SK-N-SH (cell line): Measurements from ENCODE around the gene KLF16. TPM values are rescaled to one million over a fixed set of nuclear protein-coding genes. Genes with fewer than 3 reads are reported as not detected.
"Not testable (repeated sequence)": the region's sequence is repeated elsewhere in the genome, so short reads cannot be mapped to it uniquely, and the experiment has no call there.

Experiments
- CTCF ChIA-PET: fragments of 300-600, 350-600 bp; formaldehyde crosslinking; extraction: SDS; loops from one replicate; lab custom pipeline; 2021; lab: Yijun Ruan, JAX
- POLR2A ChIA-PET: fragments of 350-600 bp; sonication (Branson Sonifier 250); formaldehyde crosslinking; extraction: SDS; loops from one replicate; lab custom pipeline; 2020; ENCODE audit warnings: antibody characterized with exemption, inconsistent platforms; lab: Yijun Ruan, JAX
- DNase-seq: peaks from one replicate; pipeline ENCODE4 v3.0.0; 2012
- H2AFZ ChIP-seq: fragments of 200-600 bp; sonication (generic); 2 replicates; pipeline ENCODE4 v1.8.1; 2016; ENCODE audit warnings: antibody characterized with exemption, mild to moderate bottlenecking, low read depth
- H3F3A ChIP-seq: fragments of 200-600 bp; sonication (generic); replicated peaks from 2 replicates; pipeline ENCODE3; 2016; ENCODE audit warnings: antibody characterized with exemption, mild to moderate bottlenecking; ENCODE audit not compliant: insufficient read depth
- H3K27ac ChIP-seq, 2 experiments: fragments of 200-500 bp in 1 of 2; fragments of 200-600 bp in 1 of 2; sonication (Bioruptor generic) in 1 of 2; sonication (generic), shearing (Covaris generic) in 1 of 2; 2 replicates each; pipeline versions ENCODE4 v1.5.1 to v1.6.1; 2014 to 2016; ENCODE audit warnings: low read depth in 2 of 2, inconsistent platforms in 1 of 2, low read length in 1 of 2, mild to moderate bottlenecking in 1 of 2, mixed read lengths in 1 of 2
- H3K27me3 ChIP-seq: fragments of 200-600 bp; sonication (generic), shearing (Covaris generic); 2 replicates; pipeline ENCODE4 v1.6.1; 2016; ENCODE audit warnings: mixed run types; ENCODE audit not compliant: insufficient read depth
- H3K36me3 ChIP-seq, 2 experiments: fragments of 200-500 bp in 1 of 2; fragments of 200-600 bp in 1 of 2; sonication (Bioruptor generic) in 1 of 2; sonication (generic) in 1 of 2; replicated peaks in 1 of 2; 2 replicates each; pipeline versions ENCODE3 to v1.5.1; 2014 to 2016; ENCODE audit warnings: low read length in 1 of 2, mild to moderate bottlenecking in 1 of 2; ENCODE audit not compliant: insufficient read depth in 2 of 2, control insufficient read depth in 1 of 2
- H3K4me1 ChIP-seq, 2 experiments: fragments of 200-500 bp in 1 of 2; fragments of 200-600 bp in 1 of 2; sonication (Bioruptor generic) in 1 of 2; sonication (generic), shearing (Covaris generic) in 1 of 2; 2 replicates each; pipeline versions ENCODE4 v1.5.1 to v1.6.1; 2014 to 2016; ENCODE audit warnings: low read depth in 1 of 2, low read length in 1 of 2, mixed run types in 1 of 2; ENCODE audit not compliant: insufficient read depth in 2 of 2, control insufficient read depth in 1 of 2
- H3K4me2 ChIP-seq: fragments of 200-600 bp; sonication (generic), shearing (Covaris generic); 2 replicates; pipeline ENCODE4 v1.6.1; 2017; ENCODE audit warnings: mixed run types
- H3K4me3 ChIP-seq, 2 experiments: fragments of 200-500 bp in 1 of 2; fragments of 200-600 bp in 1 of 2; sonication (Bioruptor generic) in 1 of 2; sonication (generic), shearing (Covaris generic) in 1 of 2; 2 replicates each; pipeline versions ENCODE4 v1.5.1 to v1.8.1; 2014 to 2016; ENCODE audit warnings: low read depth in 2 of 2, inconsistent platforms in 1 of 2, low read length in 1 of 2, mild to moderate bottlenecking in 1 of 2, mixed read lengths in 1 of 2, moderate library complexity in 1 of 2
- H3K79me2 ChIP-seq: fragments of 200-600 bp; sonication (generic); 2 replicates; pipeline ENCODE4 v1.8.1; 2017; ENCODE audit warnings: mild to moderate bottlenecking; ENCODE audit not compliant: insufficient read depth
- H3K9ac ChIP-seq: fragments of 200-600 bp; sonication (generic); 2 replicates; pipeline ENCODE4 v1.6.1; 2017; ENCODE audit warnings: mixed run types
- H3K9me2 ChIP-seq: fragments of 200-600 bp; sonication (generic); 2 replicates; pipeline ENCODE4 v1.6.1; 2017; ENCODE audit warnings: mixed run types
- H3K9me3 ChIP-seq: fragments of 200-600 bp; sonication (generic); 2 replicates; pipeline ENCODE4 v1.6.1; 2017; ENCODE audit warnings: mixed run types, mild to moderate bottlenecking, moderate library complexity
- H4K20me1 ChIP-seq: fragments of 200-600 bp; sonication (generic); 2 replicates; pipeline ENCODE4 v1.6.1; 2017; ENCODE audit warnings: mild to moderate bottlenecking, mixed run types; ENCODE audit not compliant: insufficient read depth
- ELF1 ChIP-seq: IDR thresholded peaks from 2 replicates; pipeline ENCODE4 v1.4.0; 2012
- GABPA ChIP-seq: IDR thresholded peaks from 2 replicates; pipeline ENCODE4 v1.4.0; 2012; ENCODE audit warnings: low read depth, mild to moderate bottlenecking
- JUND ChIP-seq: IDR thresholded peaks from 2 replicates; pipeline ENCODE4 v1.4.0; 2012
- MAX ChIP-seq: IDR thresholded peaks from 2 replicates; pipeline ENCODE4 v1.4.0; 2012; ENCODE audit warnings: low read depth
- MXI1 ChIP-seq: IDR thresholded peaks from 2 replicates; pipeline ENCODE4 v1.6.1; 2012; ENCODE audit warnings: mild to moderate bottlenecking, low read depth, low read length, improper control_type of control experiment
- POLR2AphosphoS5 ChIP-seq: IDR thresholded peaks from 2 replicates; pipeline ENCODE4 v1.6.1; 2012; ENCODE audit warnings: low read depth, low read length
- SIN3A ChIP-seq: IDR thresholded peaks from 2 replicates; pipeline ENCODE4 v1.6.1; 2012; ENCODE audit warnings: low read depth, mild to moderate bottlenecking, low read length, moderate library complexity, borderline replicate concordance
- TAF1 ChIP-seq: IDR thresholded peaks from 2 replicates; pipeline ENCODE4 v1.6.1; 2012; ENCODE audit warnings: low read depth, mild to moderate bottlenecking, low read length, moderate library complexity, borderline replicate concordance
- USF2 ChIP-seq: fragments of 150-350 bp; IDR thresholded peaks from 2 replicates; pipeline ENCODE4 v1.6.1; 2017; ENCODE audit warnings: antibody characterized with exemption, low read length, low read depth, borderline replicate concordance
- YY1 ChIP-seq: IDR thresholded peaks from 2 replicates; pipeline ENCODE4 v1.4.0; 2012; ENCODE audit warnings: low read depth, mild to moderate bottlenecking
- WGBS: methylation state at CpG from one replicate; pipeline ENCODE4 v1.1.6; 2017; ENCODE audit warnings: low lambda C conversion rate; 5-methylcytosine and 5-hydroxymethylcytosine counted together
- polyA plus RNA-seq, 3 experiments: library from polyadenylated mRNA; depleted of rRNA; stranded (reverse); fragments of >200 nt; gene quantifications; 2 replicates each; pipeline ENCODE4 v1.2.3, GENCODE V29; 2012

KLF16 gene
- polyA plus RNA-seq, 1 of the 3 experiments (the other 2 are of a cell fraction) = 16.1 TPM

GRCh38 chr19:1885398-1886119 is 22.2 kb upstream of the KLF16 start, which contains the start of gene ABHD17A:
TSS of gene ABHD17A (minus strand) at chr19:1885496. CDS start at chr19:1881566, 3,930 bp downstream.
- H2AFZ ChIP-seq = peak within 1 kb of the TSS; percentile 51; the same call in 1 of the 2 replicates
- H3F3A ChIP-seq, H3K36me3 ChIP-seq, H3K9me3 ChIP-seq, H3K9me2 ChIP-seq, H3K27me3 ChIP-seq: not testable (repeated sequence)
- POLR2A ChIA-PET = interaction anchor here (0.6 to 1.9 kb wide), 3 partner anchors 9 to 166 kb away, joined by 3 to 7 read pairs (median 3); no protein-coding TSS in a partner anchor
- TF ChIP-seq MAX (0 out of 2 replicates have a peak, but pooled peaks have one; percentile 36), SIN3A (peak; percentile 47; the same call in 1 of the 2 replicates), POLR2AphosphoS5 (0 out of 2 replicates have a peak, but pooled peaks have one; percentile 36), TAF1 (peak; percentile 32; the same call in 1 of the 2 replicates), MXI1 (peak; percentile 21; the same call in 1 of the 2 replicates), GABPA (peak; percentile 85), ELF1 (peak; percentile 44; the same call in 1 of the 2 replicates)
- H3K4me3 ChIP-seq = peak within 1 kb of the TSS; percentile 86 to 93
- peaks cover 40% of the 10 kb centered on the region for H3K79me2 ChIP-seq
- peak within 1 kb of the TSS; percentile 84 for H3K9ac ChIP-seq
- peaks cover 34% of the 10 kb centered on the region for H4K20me1 ChIP-seq
- WGBS = 50% methylated on average over 18 of the region's 46 CpGs
- H3K4me2 ChIP-seq = peak within 1 kb of the TSS; percentile 100
- H3K4me1 ChIP-seq = peaks cover 6 to 23% of the 10 kb centered on the region in 2 experiments; a peak in 1 of 4 replicates
- DNase-seq = peak; percentile 98
- CTCF ChIA-PET = interaction anchor here (0.6 to 1.3 kb wide), 5 partner anchors 10 to 60 kb away, joined by 3 to 6 read pairs (median 3); no protein-coding TSS in a partner anchor
- H3K27ac ChIP-seq = peak within 1 kb of the TSS; percentile 41 to 62; a peak in 3 of 4 replicates

GRCh38 chr19:1884719-1885334 is 21.4 kb upstream of the KLF16 start:
- Histone ChIP-seq H3K27me3 (no peaks in the 10 kb centered on the region), H3K9me2 (no peaks in the 10 kb centered on the region), H2AFZ (no peak overlapping the region), H3F3A (no peaks in the 10 kb centered on the region), H3K9ac (peak overlapping the region; percentile 84), H3K4me1 (peaks cover 6 to 23% of the 10 kb centered on the region in 2 experiments; a peak in 1 of 4 replicates), H3K4me3 (peak overlapping the region; percentile 86 to 93), H3K27ac (peak overlapping the region; percentile 41 to 62; a peak in 3 of 4 replicates), H3K9me3 (no peaks in the 10 kb centered on the region), H3K79me2 (peaks cover 46% of the 10 kb centered on the region), H4K20me1 (peaks cover 40% of the 10 kb centered on the region), H3K36me3 (peaks cover 0 to 7% of the 10 kb centered on the region in 2 experiments), H3K4me2 (peak overlapping the region; percentile 100)
- TF ChIP-seq YY1 = no peak
- TF ChIP-seq JUND = no peak
- no peak for TF ChIP-seq SIN3A
- no peak for TF ChIP-seq USF2
- peak; percentile 75 for DNase-seq
- ChIA-PET CTCF (interaction anchor here (1.0 to 1.4 kb wide), 5 partner anchors 11 to 184 kb away, joined by 3 to 6 read pairs (median 3); no protein-coding TSS in a partner anchor), POLR2A (interaction anchor here (0.6 to 1.9 kb wide), 4 partner anchors 9 to 167 kb away, joined by 3 to 7 read pairs (median 3); no protein-coding TSS in a partner anchor)
- WGBS = under 1% methylated on average over 18 of the region's 56 CpGs
